Vagina (tissue), 2 donors: ENCODE results near the gene PYDC1. TPM values are rescaled to one million over a fixed set of nuclear protein-coding genes. Genes with fewer than 3 reads are reported as not detected.

Experiments used
- DNase-seq, 2 donors: peaks; one replicate each; pipeline ENCODE4 v3.0.0-alpha.2; 2017; ENCODE audit errors: extremely low spot score in 2 of 2
- H3K27ac ChIP-seq: fragments of 200-600 bp; sonication (generic); one replicate; pipeline ENCODE4 v1.5.1; 2019
- H3K27me3 ChIP-seq: fragments of 200-600 bp; sonication (generic); one replicate; pipeline ENCODE4 v1.5.1; 2019
- H3K36me3 ChIP-seq, 2 donors: fragments of 200-600 bp; sonication (generic); one replicate each; pipeline ENCODE4 v1.5.1; 2017 to 2019
- H3K4me1 ChIP-seq: fragments of 200-600 bp; sonication (generic); one replicate; pipeline ENCODE4 v1.5.1; 2019
- H3K4me3 ChIP-seq, 2 donors: fragments of 200-600 bp; sonication (generic); 1 replicate in 1 of 2; 2 replicates in 1 of 2; pipeline ENCODE4 v1.5.1; 2016 to 2019
- H3K9me3 ChIP-seq: fragments of 200-600 bp; sonication (generic); one replicate; pipeline ENCODE4 v1.5.1; 2019
- CTCF ChIP-seq, 3 experiments: fragments of 450-650 bp in 2 of 3; fragments of 200-600 bp in 1 of 3; sonication (generic) in 1 of 3; IDR thresholded peaks; one replicate each; pipeline ENCODE4 v1.5.1; 2017 to 2019; ENCODE audit warnings: antibody characterized with exemption in 3 of 3, mild to moderate bottlenecking in 2 of 3, moderate library complexity in 2 of 3
- POLR2A ChIP-seq, 2 donors: fragments of 450-650 bp; IDR thresholded peaks; one replicate each; pipeline ENCODE4 v1.6.1; 2017; ENCODE audit warnings: antibody characterized with exemption in 2 of 2, mild to moderate bottlenecking in 2 of 2, moderate library complexity in 2 of 2
- POLR2AphosphoS5 ChIP-seq, 2 donors: sonication (generic); formaldehyde crosslinking; IDR thresholded peaks; one replicate each; pipeline ENCODE4 v1.9.0; 2017; ENCODE audit warnings: antibody characterized with exemption in 2 of 2, mild to moderate bottlenecking in 2 of 2, low read depth in 1 of 2; ENCODE audit not compliant: insufficient read depth in 1 of 2
- intact Hi-C: fragments of 100-400 bp; cut with DNase I; formaldehyde crosslinking; loops from one replicate; pipeline ENCODE4 v1.15.1; 2023
- total RNA-seq: library from RNA; depleted of rRNA; stranded (reverse); fragments of >200 nt; gene quantifications from one replicate; pipeline ENCODE4 v1.2.3, GENCODE V29; 2016

The PYDC1 gene
- total RNA-seq, 1 donor from 2014 or later, result not detected

DNA sequence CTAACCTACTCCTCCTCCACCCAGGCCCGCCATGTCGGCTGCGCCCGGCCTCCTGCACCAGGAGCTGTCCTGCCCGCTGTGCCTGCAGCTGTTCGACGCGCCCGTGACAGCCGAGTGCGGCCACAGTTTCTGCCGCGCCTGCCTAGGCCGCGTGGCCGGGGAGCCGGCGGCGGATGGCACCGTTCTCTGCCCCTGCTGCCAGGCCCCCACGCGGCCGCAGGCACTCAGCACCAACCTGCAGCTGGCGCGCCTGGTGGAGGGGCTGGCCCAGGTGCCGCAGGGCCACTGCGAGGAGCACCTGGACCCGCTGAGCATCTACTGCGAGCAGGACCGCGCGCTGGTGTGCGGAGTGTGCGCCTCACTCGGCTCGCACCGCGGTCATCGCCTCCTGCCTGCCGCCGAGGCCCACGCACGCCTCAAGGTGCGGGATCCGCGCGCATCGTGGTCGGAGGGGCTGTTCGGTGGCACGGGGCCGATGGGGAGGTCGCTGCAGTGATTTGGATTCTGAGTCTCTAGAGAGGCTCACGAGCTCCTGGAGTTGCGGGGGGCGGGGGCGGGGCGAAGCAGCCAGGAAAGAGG is 2.1 kb downstream of the PYDC1 start:
- intact Hi-C loops, result no loop called here

GRCh38 chr16:31213877-31214707 is 2.8 kb downstream of the PYDC1 start, which contains the start of gene TRIM72:
Gene TRIM72 (plus strand): TSS chr16:31214119. CDS start chr16:31214739, 620 bp downstream.
- no peak for DNase-seq
- intact Hi-C loops, result no loop called here
- Histone ChIP-seq H3K4me3 (peak within 1 kb of the TSS; percentile 43 to 60), H3K27ac (no peak within 1 kb of the TSS), H3K4me1 (peaks cover 32% of the 10 kb centered on the region), H3K9me3 (no peaks in the 10 kb centered on the region), H3K27me3 (no peaks in the 10 kb centered on the region), H3K36me3 (no peaks in the 10 kb centered on the region)
- TF ChIP-seq CTCF (IDR thresholded peaks at IDR 0.05) (no peak), POLR2AphosphoS5 (IDR thresholded peaks at IDR 0.05; ENCODE audit: insufficient read depth in 1 of 2, low read depth in 1 of 2) (no peak), POLR2A (IDR thresholded peaks at IDR 0.05) (no peak)

More for the DNA sequence above, 2.1 kb downstream of the PYDC1 start:
- TF ChIP-seq POLR2A (IDR thresholded peaks at IDR 0.05) (no peak), POLR2AphosphoS5 (IDR thresholded peaks at IDR 0.05; ENCODE audit: insufficient read depth in 1 of 2, low read depth in 1 of 2) (no peak)
- Histone ChIP-seq H3K27ac (no peak overlapping the region), H3K27me3 (no peaks in the 10 kb centered on the region), H3K9me3 (no peaks in the 10 kb centered on the region), H3K4me3 (peak overlapping the region; percentile 43 to 60), H3K36me3 (no peaks in the 10 kb centered on the region), H3K4me1 (peaks cover 32% of the 10 kb centered on the region)
- DNase-seq, result no peak

DNA sequence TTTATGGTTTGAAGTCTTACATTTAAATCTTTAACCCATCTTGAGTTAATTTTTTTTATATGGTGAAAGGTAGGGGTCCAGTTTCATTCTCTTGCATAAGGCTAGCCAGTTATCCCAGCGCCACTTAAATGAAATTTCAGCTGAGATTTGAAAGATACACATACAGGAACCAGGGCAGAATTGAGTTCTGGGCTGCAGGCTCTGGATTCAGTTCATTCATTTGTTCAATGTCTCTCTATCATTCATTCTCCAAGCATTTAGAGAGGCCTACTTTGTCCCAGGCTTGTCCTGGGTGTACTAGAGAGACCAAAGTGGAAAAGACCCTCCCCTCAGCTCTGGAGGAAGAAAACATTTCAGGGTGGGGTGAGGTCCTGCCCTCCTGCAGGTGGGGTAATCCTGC is 3.6 kb downstream of the PYDC1 start:
- Histone ChIP-seq H3K4me1 (peaks cover 32% of the 10 kb centered on the region), H3K4me3 (no peak overlapping the region), H3K36me3 (no peaks in the 10 kb centered on the region), H3K27me3 (no peaks in the 10 kb centered on the region), H3K27ac (no peak overlapping the region), H3K9me3 (no peaks in the 10 kb centered on the region)
- no peak for TF ChIP-seq POLR2A (IDR thresholded peaks at IDR 0.05)
- TF ChIP-seq POLR2AphosphoS5 (IDR thresholded peaks at IDR 0.05; ENCODE audit: insufficient read depth in 1 of 2, low read depth in 1 of 2), result no peak
- no peak for TF ChIP-seq CTCF (IDR thresholded peaks at IDR 0.05)
- intact Hi-C loops, result no loop called here
- no peak for DNase-seq

GRCh38 chr16:31206776-31207175 is 10.2 kb downstream of the PYDC1 start:
- intact Hi-C loops, result no loop called here
- Histone ChIP-seq H3K4me3 (no peak overlapping the region), H3K36me3 (no peaks in the 10 kb centered on the region), H3K27ac (no peak overlapping the region), H3K9me3 (no peaks in the 10 kb centered on the region), H3K27me3 (no peaks in the 10 kb centered on the region), H3K4me1 (peaks cover 15% of the 10 kb centered on the region)
- TF ChIP-seq POLR2AphosphoS5 (IDR thresholded peaks at IDR 0.05; ENCODE audit: insufficient read depth in 1 of 2, low read depth in 1 of 2), result no peak
- TF ChIP-seq CTCF (IDR thresholded peaks at IDR 0.05), result no peak
- no peak for TF ChIP-seq POLR2A (IDR thresholded peaks at IDR 0.05)
- no peak for DNase-seq

- Histone ChIP-seq H3K4me3 (no peak overlapping the region), H3K27ac (no peak overlapping the region), H3K9me3 (no peaks in the 10 kb centered on the region), H3K36me3 (no peaks in the 10 kb centered on the region), H3K27me3 (no peaks in the 10 kb centered on the region), H3K4me1 (peaks cover 30% of the 10 kb centered on the region)
- TF ChIP-seq POLR2AphosphoS5 (IDR thresholded peaks at IDR 0.05; ENCODE audit: insufficient read depth in 1 of 2, low read depth in 1 of 2) (no peak), POLR2A (IDR thresholded peaks at IDR 0.05) (no peak)
- intact Hi-C loops, result no loop called here
- no peak for DNase-seq
Measured at GRCh38 chr16:31204871-31205666, 11.9 kb downstream of the PYDC1 start.
